NT2/D1 (cell line): ENCODE results near the gene DYNC1LI1.

Experiments
- DNase-seq: peaks from one replicate; pipeline ENCODE4 v3.0.0-alpha.2; 2011; ENCODE audit warnings: low read depth, low spot score
- H3K27me3 ChIP-seq: 2 replicates; pipeline ENCODE4 v1.6.0; 2011; ENCODE audit warnings: mild to moderate bottlenecking; ENCODE audit not compliant: insufficient read length, insufficient read depth
- H3K36me3 ChIP-seq: 2 replicates; pipeline ENCODE4 v1.6.1; 2011; ENCODE audit warnings: mild to moderate bottlenecking, low read length, mixed read lengths; ENCODE audit not compliant: insufficient read depth, insufficient read length
- H3K4me1 ChIP-seq: 2 replicates; pipeline ENCODE4 v1.5.1; 2011; ENCODE audit not compliant: insufficient read depth, insufficient read length
- H3K4me3 ChIP-seq: 2 replicates; pipeline ENCODE4 v1.5.1; 2011; ENCODE audit warnings: low read depth; ENCODE audit not compliant: insufficient read length
- H3K9ac ChIP-seq: 2 replicates; pipeline ENCODE4 v1.6.0; 2011; ENCODE audit warnings: low read depth; ENCODE audit not compliant: insufficient read length
- H3K9me3 ChIP-seq: 2 replicates; pipeline ENCODE4 v1.5.1; 2011; ENCODE audit warnings: mild to moderate bottlenecking, low read length; ENCODE audit not compliant: insufficient read depth
- SUZ12 ChIP-seq: IDR thresholded peaks from 2 replicates; pipeline ENCODE4 v1.6.1; 2011; ENCODE audit not compliant: insufficient read length, insufficient read depth; ENCODE audit errors: extremely low read depth
- YY1 ChIP-seq: IDR thresholded peaks from 2 replicates; pipeline ENCODE4 v1.6.1; 2011; ENCODE audit not compliant: insufficient read length, insufficient read depth
- ZNF274 ChIP-seq: IDR thresholded peaks from 2 replicates; pipeline ENCODE4 v1.6.1; 2011; ENCODE audit warnings: mild to moderate bottlenecking, low read depth, low read length

Gene DYNC1LI1

GRCh38 chr3:32499585-32499984, 71.1 kb downstream of the DYNC1LI1 start:
- H3K36me3 ChIP-seq = peaks cover 3% of the 10 kb centered on the region
- H3K4me1 ChIP-seq = peaks cover 8% of the 10 kb centered on the region
- H3K9me3 ChIP-seq = no peaks in the 10 kb centered on the region
- TF ChIP-seq ZNF274 = no peak
- no peak for TF ChIP-seq SUZ12
- no peak for TF ChIP-seq YY1
- no peaks in the 10 kb centered on the region for H3K27me3 ChIP-seq
- H3K9ac ChIP-seq = no peak overlapping the region
- DNase-seq = no peak
- no peak overlapping the region for H3K4me3 ChIP-seq

- DNase-seq = no peak
- no peak for TF ChIP-seq YY1
- no peak for TF ChIP-seq ZNF274
- TF ChIP-seq SUZ12 = no peak
- peaks cover 8% of the 10 kb centered on the region for H3K4me1 ChIP-seq
- no peak overlapping the region for H3K4me3 ChIP-seq
- H3K27me3 ChIP-seq = no peaks in the 10 kb centered on the region
- H3K9ac ChIP-seq = no peak overlapping the region
- H3K36me3 ChIP-seq = peaks cover 3% of the 10 kb centered on the region
- no peaks in the 10 kb centered on the region for H3K9me3 ChIP-seq
Observed at GRCh38 chr3:32498992-32499391, 71.7 kb downstream of the DYNC1LI1 start.

GRCh38 chr3:32498252-32498651, 72.4 kb downstream of the DYNC1LI1 start:
- no peak for DNase-seq
- Histone ChIP-seq H3K36me3 (peaks cover 3% of the 10 kb centered on the region), H3K4me1 (peaks cover 5% of the 10 kb centered on the region), H3K27me3 (no peaks in the 10 kb centered on the region), H3K9me3 (no peaks in the 10 kb centered on the region), H3K4me3 (no peak overlapping the region), H3K9ac (no peak overlapping the region)
- no peak for TF ChIP-seq SUZ12
- no peak for TF ChIP-seq YY1
- no peak for TF ChIP-seq ZNF274

- Histone ChIP-seq H3K36me3 (peaks cover 13% of the 10 kb centered on the region), H3K4me3 (no peak overlapping the region), H3K9ac (no peak overlapping the region), H3K4me1 (no peaks in the 10 kb centered on the region), H3K27me3 (no peaks in the 10 kb centered on the region), H3K9me3 (no peaks in the 10 kb centered on the region)
- DNase-seq = no peak
- TF ChIP-seq SUZ12 = no peak
- TF ChIP-seq ZNF274 = no peak
- TF ChIP-seq YY1 = no peak
Observed at GRCh38 chr3:32495609-32496008, 75.0 kb downstream of the DYNC1LI1 start.

- H3K9me3 ChIP-seq = no peaks in the 10 kb centered on the region
- H3K9ac ChIP-seq = no peak overlapping the region
- H3K4me3 ChIP-seq = no peak overlapping the region
- TF ChIP-seq ZNF274 (no peak), YY1 (no peak), SUZ12 (no peak)
- peaks cover 14% of the 10 kb centered on the region for H3K36me3 ChIP-seq
- H3K27me3 ChIP-seq = no peaks in the 10 kb centered on the region
- no peak for DNase-seq
- no peaks in the 10 kb centered on the region for H3K4me1 ChIP-seq
Observed at GRCh38 chr3:32495085-32495484, 75.6 kb downstream of the DYNC1LI1 start.

- Histone ChIP-seq H3K4me1 (no peaks in the 10 kb centered on the region), H3K27me3 (no peaks in the 10 kb centered on the region), H3K9ac (no peak overlapping the region), H3K4me3 (no peak overlapping the region), H3K36me3 (peaks cover 14% of the 10 kb centered on the region), H3K9me3 (no peaks in the 10 kb centered on the region)
- no peak for DNase-seq
- TF ChIP-seq SUZ12 (no peak), ZNF274 (no peak), YY1 (no peak)
Observed at GRCh38 chr3:32493437-32494414, 76.9 kb downstream of the DYNC1LI1 start.

GRCh38 chr3:32492684-32493436, 77.8 kb downstream of the DYNC1LI1 start:
- H3K9me3 ChIP-seq = no peaks in the 10 kb centered on the region
- no peak overlapping the region for H3K9ac ChIP-seq
- no peaks in the 10 kb centered on the region for H3K4me1 ChIP-seq
- H3K36me3 ChIP-seq = peaks cover 15% of the 10 kb centered on the region
- no peak for DNase-seq
- no peaks in the 10 kb centered on the region for H3K27me3 ChIP-seq
- H3K4me3 ChIP-seq = no peak overlapping the region
- TF ChIP-seq SUZ12 = no peak
- no peak for TF ChIP-seq ZNF274
- no peak for TF ChIP-seq YY1
